ENCODE data around the gene ZNFX1.
"Not testable (repeated sequence)": the region's sequence is repeated elsewhere in the genome, so short reads cannot be mapped to it uniquely, and the experiment has no call there.

The ZNFX1 gene

DNA sequence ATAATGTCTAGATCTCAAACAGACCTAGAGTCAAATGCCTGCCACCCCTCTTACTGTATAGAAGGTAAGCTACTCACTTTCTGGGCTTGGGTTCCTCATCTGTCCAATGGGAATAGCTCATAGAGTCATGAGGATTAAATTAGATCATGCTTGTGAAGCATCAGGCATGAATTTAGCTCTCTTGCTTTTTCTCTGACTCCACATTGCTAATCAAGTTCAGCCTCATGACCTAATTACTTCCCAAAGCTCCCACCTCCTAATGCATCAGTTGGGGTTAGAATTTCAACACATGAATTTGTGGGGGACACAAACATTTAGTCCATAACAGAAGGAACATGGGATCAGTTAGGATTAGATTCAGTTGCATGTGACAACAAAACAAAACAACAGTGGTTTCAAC, 63.3 kb downstream of the ZNFX1 start:
- no peak for DNase-seq (ENCODE audit: low read depth, low spot score)

DNA sequence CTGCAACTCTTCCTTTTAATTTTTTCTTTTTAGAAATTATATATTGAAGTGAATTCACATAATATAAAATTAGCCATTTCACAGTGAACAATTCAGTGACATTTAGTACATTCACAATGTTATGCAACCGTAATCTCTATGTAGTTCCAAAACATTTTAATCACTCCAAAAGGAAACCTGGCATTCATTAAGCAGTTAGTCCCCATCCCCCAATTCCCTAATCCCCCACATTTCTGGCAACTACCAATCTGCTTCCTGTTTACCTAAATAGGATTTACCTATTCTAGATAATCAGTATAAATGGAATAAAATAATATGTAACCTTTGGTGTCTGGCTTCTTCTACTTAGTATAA, 67.1 kb downstream of the ZNFX1 start:
- DNase-seq (ENCODE audit: low read depth, low spot score) = no peak

DNA sequence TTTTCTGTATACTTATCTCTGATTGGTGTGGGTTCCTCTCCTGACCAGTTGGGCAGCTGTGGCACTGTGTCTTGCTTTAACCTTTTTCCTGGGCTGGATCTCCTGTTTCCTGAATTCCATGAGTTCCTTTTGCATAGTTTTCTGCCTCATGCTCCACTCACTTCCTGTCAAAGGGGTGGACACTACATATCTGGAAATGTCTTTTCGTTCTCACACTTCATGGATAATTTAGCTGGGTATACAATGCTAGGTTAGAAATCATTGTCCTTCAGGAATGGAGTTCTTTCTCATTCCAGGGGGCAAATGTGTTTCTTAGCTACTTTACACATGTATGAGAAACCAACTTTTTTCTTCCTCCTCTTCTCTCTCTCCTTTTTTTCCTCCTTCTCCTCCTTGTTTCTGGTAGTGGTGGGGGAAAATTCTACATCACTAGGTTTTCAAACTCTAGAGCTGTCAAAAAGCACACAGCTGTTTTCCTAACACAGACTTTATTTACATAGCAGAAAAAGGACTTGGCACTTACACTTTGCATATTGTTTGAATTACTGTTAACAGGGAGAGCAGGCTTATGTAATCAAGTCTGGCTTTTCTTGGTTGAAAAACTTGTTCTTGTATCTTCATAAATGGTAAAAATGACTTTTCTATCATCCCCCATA, 67.6 kb downstream of the ZNFX1 start:
- DNase-seq (ENCODE audit: low read depth, low spot score) = no peak

DNA sequence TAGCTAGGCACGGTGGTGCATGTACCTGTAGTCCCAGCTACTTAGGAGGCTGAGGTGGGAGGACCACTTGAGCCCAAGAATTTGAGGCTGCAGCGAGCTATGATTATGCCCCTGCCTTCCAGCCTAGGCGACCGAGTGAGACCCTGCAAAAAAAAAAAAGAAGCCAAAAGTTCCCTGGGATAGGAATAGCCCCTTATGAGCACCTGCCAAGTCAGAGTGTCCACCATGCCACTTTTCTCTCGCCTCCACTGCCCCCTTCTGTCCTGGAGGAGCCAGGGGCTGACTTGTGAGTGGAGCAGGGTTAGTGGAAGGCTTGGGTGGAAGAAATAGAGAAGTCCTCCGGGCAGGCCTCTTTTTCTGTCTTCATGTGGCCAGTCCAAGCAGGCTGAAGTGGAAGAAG, 70.8 kb downstream of the ZNFX1 start:
- no peak for DNase-seq (ENCODE audit: low read depth, low spot score)

DNA sequence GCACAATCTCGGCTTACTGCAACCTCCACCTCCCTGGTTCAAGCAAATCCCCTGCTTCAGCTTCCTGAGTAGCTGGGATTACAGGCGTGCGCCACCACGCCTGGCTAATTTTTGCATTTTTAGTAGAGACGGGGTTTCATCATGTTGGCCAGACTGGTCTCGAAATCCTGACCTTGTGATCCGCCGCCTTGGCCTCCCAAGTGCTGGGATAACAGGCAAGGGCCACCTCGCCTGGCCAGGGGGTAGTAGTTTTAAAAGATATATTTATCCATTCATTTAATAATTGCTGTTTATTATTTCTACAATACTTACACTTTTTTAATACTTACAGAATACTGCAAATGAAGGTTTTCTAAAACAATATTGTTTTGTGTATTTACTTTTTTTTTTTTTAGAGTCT, 74.1 kb downstream of the ZNFX1 start:
- DNase-seq (ENCODE audit: low read depth, low spot score) = no peak

DNA sequence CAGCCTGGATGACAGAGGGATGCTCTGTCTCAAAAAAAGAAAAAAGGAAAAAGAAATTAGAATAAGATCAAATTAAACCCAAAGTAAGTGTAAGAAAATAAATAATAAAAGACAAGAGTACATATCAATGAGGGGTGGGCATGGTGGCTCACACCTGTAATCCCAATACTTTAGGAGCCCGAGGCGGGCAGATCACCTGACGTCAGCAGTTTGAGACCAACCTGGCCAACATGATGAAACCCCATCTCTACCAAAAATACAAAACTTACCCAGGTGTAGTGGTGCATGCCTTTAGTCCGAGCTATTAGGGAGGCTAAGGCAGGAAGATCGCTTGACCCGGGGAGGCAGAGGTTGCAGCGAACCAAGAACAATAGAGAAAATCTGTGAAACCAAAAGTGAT, 74.8 kb downstream of the ZNFX1 start:
- DNase-seq (ENCODE audit: low read depth, low spot score) = no peak

DNA sequence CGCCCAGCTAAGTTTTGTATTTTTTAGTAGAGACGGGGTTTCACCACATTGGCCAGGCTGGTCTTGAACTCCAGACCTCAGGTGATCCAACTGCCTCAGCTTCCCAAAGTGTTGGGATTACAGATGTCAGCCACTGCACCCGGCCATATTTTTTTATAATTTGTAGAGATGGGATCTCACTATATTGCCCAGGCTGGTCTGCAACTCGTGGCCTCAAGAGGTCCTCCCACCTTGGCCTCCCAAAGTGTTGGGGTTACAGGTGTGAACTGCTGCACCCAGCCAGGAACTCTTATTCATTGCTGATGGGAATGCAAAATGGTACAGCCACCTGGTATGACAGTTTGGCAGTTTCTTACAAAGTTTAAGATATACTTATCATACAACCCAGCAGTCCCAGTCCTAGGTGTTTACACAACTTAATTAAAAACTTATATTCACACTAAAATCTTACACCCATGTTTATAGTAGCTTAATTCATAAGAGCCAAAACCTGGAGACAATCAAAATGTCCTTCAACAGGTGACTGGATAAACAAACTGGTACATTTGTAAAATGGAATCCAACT, 78.0 kb downstream of the ZNFX1 start:
- DNase-seq (ENCODE audit: low read depth, low spot score) = no peak

DNA sequence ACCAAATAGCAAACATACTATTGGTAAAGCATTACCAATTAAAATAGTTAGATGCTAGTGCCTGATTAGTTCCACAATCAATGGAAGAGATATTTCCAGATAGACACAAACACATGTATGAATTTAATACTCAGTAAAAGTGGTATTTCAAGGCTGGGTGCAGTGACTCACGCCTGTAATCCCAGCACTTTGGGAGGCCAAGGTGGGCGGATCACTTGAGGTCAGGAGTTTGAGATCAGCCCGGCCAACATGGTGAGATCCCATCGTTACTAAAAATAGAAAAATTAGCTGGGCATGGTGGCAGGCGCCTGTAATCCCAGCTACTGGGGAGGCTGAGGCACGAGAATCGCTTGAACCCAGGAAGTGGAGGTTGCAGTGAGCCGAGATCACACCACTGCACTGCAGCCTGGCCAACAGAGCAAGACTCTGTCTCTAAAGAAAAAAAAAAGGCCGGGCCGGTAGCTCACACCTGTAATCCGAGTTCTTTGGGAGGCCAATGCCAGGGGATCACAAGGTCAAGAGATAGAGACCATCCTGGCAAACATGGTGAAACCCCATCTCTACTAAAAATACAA, 84.8 kb downstream of the ZNFX1 start:
- not testable (repeated sequence) for DNase-seq (ENCODE audit: low read depth, low spot score)

Measured in activated CD4-positive, CD25-positive, alpha-beta regulatory T cell treated with anti-CD3 and anti-CD28 coated beads, Interleukin-2, amount 50 U/mL, for 16 hours (primary cell).